Common myeloid progenitor, CD34-positive (primary cell): Measurements from ENCODE around the gene UBR3.

ENCODE experiments used
- CTCF ChIA-PET: fragments of 350-600 bp; sonication (Branson Sonifier 250); formaldehyde crosslinking; loops from one replicate; lab custom pipeline; 2021; ENCODE audit warnings: antibody characterized with exemption; lab: Charles Lee
- POLR2A ChIA-PET: fragments of 350-600 bp; sonication (Branson Sonifier 250); formaldehyde crosslinking; loops from one replicate; lab custom pipeline; 2021; ENCODE audit warnings: antibody characterized with exemption; lab: Charles Lee
- DNase-seq, 3 donors: peaks; one replicate each; pipeline versions ENCODE4 v3.0.0 to v3.0.0-alpha.2; 2013
- H3K27ac ChIP-seq, 2 experiments: 1 replicate in 1 of 2; 2 replicates in 1 of 2; pipeline ENCODE4 v1.7.0; 2013; ENCODE audit warnings: inconsistent platforms in 2 of 2, low read length in 2 of 2, mild to moderate bottlenecking in 2 of 2, low read depth in 1 of 2, moderate library complexity in 1 of 2; ENCODE audit not compliant: severe bottlenecking in 2 of 2, insufficient read depth in 1 of 2, poor library complexity in 1 of 2
- H3K27me3 ChIP-seq, 5 experiments: replicated peaks in 2 of 5; 1 replicate in 3 of 5; 2 replicates in 2 of 5; pipeline versions ENCODE4 v1.6.1 to v1.7.0; 2013; ENCODE audit warnings: low read length in 4 of 5, mild to moderate bottlenecking in 2 of 5, moderate library complexity in 2 of 5, inconsistent platforms in 1 of 5; ENCODE audit not compliant: insufficient read depth in 5 of 5, control insufficient read depth in 4 of 5
- H3K36me3 ChIP-seq, 4 experiments: 1 replicate in 2 of 4; 2 replicates in 2 of 4; pipeline versions ENCODE4 v1.6.1 to v1.7.0; 2013; ENCODE audit warnings: low read length in 3 of 4, control low read depth in 1 of 4, mild to moderate bottlenecking in 1 of 4; ENCODE audit not compliant: control insufficient read depth in 4 of 4, insufficient read depth in 4 of 4
- H3K4me1 ChIP-seq, 4 experiments: 1 replicate in 3 of 4; 2 replicates in 1 of 4; pipeline versions ENCODE4 v1.6.1 to v1.7.1; 2013; ENCODE audit warnings: low read length in 3 of 4, mild to moderate bottlenecking in 3 of 4, control low read depth in 1 of 4, inconsistent platforms in 1 of 4, moderate library complexity in 1 of 4; ENCODE audit not compliant: control insufficient read depth in 4 of 4, insufficient read depth in 4 of 4; ENCODE audit errors: control extremely low read depth in 1 of 4
- H3K4me3 ChIP-seq, 7 experiments: 1 replicate in 4 of 7; 2 replicates in 3 of 7; pipeline versions ENCODE4 v1.5.1 to v1.7.0; 2013; ENCODE audit warnings: mild to moderate bottlenecking in 7 of 7, low read length in 6 of 7, moderate library complexity in 6 of 7, inconsistent platforms in 2 of 7, low read depth in 2 of 7, control low read depth in 1 of 7; ENCODE audit not compliant: insufficient read depth in 4 of 7, control insufficient read depth in 1 of 7; ENCODE audit errors: extremely low read depth in 1 of 7
- H3K9me3 ChIP-seq, 5 experiments: 1 replicate in 4 of 5; 2 replicates in 1 of 5; pipeline versions ENCODE4 v1.6.1 to v1.7.1; 2013; ENCODE audit warnings: low read length in 4 of 5, mild to moderate bottlenecking in 2 of 5, inconsistent platforms in 1 of 5, low read depth in 1 of 5, moderate library complexity in 1 of 5; ENCODE audit not compliant: control insufficient read depth in 4 of 5, insufficient read depth in 2 of 5; ENCODE audit errors: control extremely low read depth in 1 of 5
- WGBS: methylation state at CpG from one replicate; pipeline ENCODE4 v1.1.5; 2013; ENCODE audit not compliant: insufficient coverage; 5-methylcytosine and 5-hydroxymethylcytosine counted together

UBR3 gene

GRCh38 chr2:169983506-169983905 lies 156.3 kb downstream of the UBR3 start:
- H3K27me3 ChIP-seq = no peaks in the 10 kb centered on the region
- no peak for DNase-seq
- H3K9me3 ChIP-seq = peaks cover 0 to 1% (median 0%) of the 10 kb centered on the region in 5 experiments
- peaks cover 0 to 6% (median 0%) of the 10 kb centered on the region in 4 experiments for H3K4me1 ChIP-seq
- ChIA-PET CTCF (interaction anchor here (1.4 kb wide), 1 partner anchor 10 kb away, joined by 3 read pairs; no protein-coding TSS in a partner anchor), POLR2A (no interaction called here)
- no peak overlapping the region for H3K27ac ChIP-seq
- H3K4me3 ChIP-seq = no peak overlapping the region
- H3K36me3 ChIP-seq = peaks cover 0 to 14% (median 4%) of the 10 kb centered on the region in 4 experiments
- WGBS = no CpG with 5 or more reads among the region's 3 CpGs

- CTCF ChIA-PET = no interaction called here
- POLR2A ChIA-PET = no interaction called here
- DNase-seq = no peak
- H3K9me3 ChIP-seq = peaks cover 0 to 2% (median 0%) of the 10 kb centered on the region in 5 experiments
- peaks cover 0 to 19% (median 4%) of the 10 kb centered on the region in 4 experiments for H3K36me3 ChIP-seq
- no peak overlapping the region for H3K27ac ChIP-seq
- H3K27me3 ChIP-seq = no peaks in the 10 kb centered on the region
- H3K4me3 ChIP-seq = no peak overlapping the region
- peaks cover 0 to 6% (median 0%) of the 10 kb centered on the region in 4 experiments for H3K4me1 ChIP-seq
Observed at GRCh38 chr2:169984145-169984544, 156.9 kb downstream of the UBR3 start.

- Histone ChIP-seq H3K4me1 (no peaks in the 10 kb centered on the region), H3K9me3 (peaks cover 0 to 15% (median 9%) of the 10 kb centered on the region in 5 experiments), H3K27ac (no peak overlapping the region), H3K36me3 (peaks cover 8 to 36% (median 14%) of the 10 kb centered on the region in 4 experiments), H3K4me3 (no peak overlapping the region), H3K27me3 (no peaks in the 10 kb centered on the region)
- DNase-seq = no peak
- POLR2A ChIA-PET = no interaction called here
- WGBS = no CpG with 5 or more reads among the region's 2 CpGs
- CTCF ChIA-PET = no interaction called here
Observed at GRCh38 chr2:169994752-169995151, 167.5 kb downstream of the UBR3 start.

GRCh38 chr2:169997140-169997887 lies 170.1 kb downstream of the UBR3 start:
- DNase-seq = peak in 1 of 3 donors; percentile 9
- Histone ChIP-seq H3K4me1 (no peaks in the 10 kb centered on the region), H3K27me3 (no peaks in the 10 kb centered on the region), H3K36me3 (peaks cover 10 to 37% (median 14%) of the 10 kb centered on the region in 4 experiments), H3K27ac (no peak overlapping the region), H3K4me3 (no peak overlapping the region), H3K9me3 (peaks cover 0 to 9% (median 8%) of the 10 kb centered on the region in 5 experiments)
- 97% methylated on average over 7 of the region's 9 CpGs for WGBS
- ChIA-PET CTCF (no interaction called here), POLR2A (no interaction called here)

GRCh38 chr2:169999054-169999453 lies 171.8 kb downstream of the UBR3 start:
- POLR2A ChIA-PET = no interaction called here
- H3K9me3 ChIP-seq = peaks cover 0 to 9% (median 8%) of the 10 kb centered on the region in 5 experiments
- no peaks in the 10 kb centered on the region for H3K4me1 ChIP-seq
- CTCF ChIA-PET = interaction anchor here (1.1 kb wide), 1 partner anchor 15 kb away, joined by 3 read pairs; no protein-coding TSS in a partner anchor
- DNase-seq = no peak
- H3K27ac ChIP-seq = no peak overlapping the region
- H3K4me3 ChIP-seq = no peak overlapping the region
- H3K36me3 ChIP-seq = peaks cover 14 to 45% (median 20%) of the 10 kb centered on the region in 4 experiments
- no peaks in the 10 kb centered on the region for H3K27me3 ChIP-seq
- no CpG with 5 or more reads among the region's 4 CpGs for WGBS

- Histone ChIP-seq H3K4me1 (no peaks in the 10 kb centered on the region), H3K27ac (no peak overlapping the region), H3K9me3 (peaks cover 0 to 7% (median 6%) of the 10 kb centered on the region in 5 experiments), H3K4me3 (no peak overlapping the region), H3K36me3 (peaks cover 9 to 33% (median 17%) of the 10 kb centered on the region in 4 experiments), H3K27me3 (no peaks in the 10 kb centered on the region)
- ChIA-PET POLR2A (no interaction called here), CTCF (interaction anchor here (0.8 kb wide), 2 partner anchors 10 to 270 kb away, joined by 3 read pairs; no protein-coding TSS in a partner anchor)
- no peak for DNase-seq
- WGBS = 91% methylated on average over 1 of the region's 1 CpG
Observed at GRCh38 chr2:170002096-170002495, 174.8 kb downstream of the UBR3 start.

- CTCF ChIA-PET = no interaction called here
- no peaks in the 10 kb centered on the region for H3K27me3 ChIP-seq
- H3K27ac ChIP-seq = no peak overlapping the region
- POLR2A ChIA-PET = no interaction called here
- peaks cover 6 to 21% (median 12%) of the 10 kb centered on the region in 4 experiments for H3K36me3 ChIP-seq
- no peaks in the 10 kb centered on the region for H3K9me3 ChIP-seq
- DNase-seq = no peak
- no peaks in the 10 kb centered on the region for H3K4me1 ChIP-seq
- WGBS = 60% methylated on average over 1 of the region's 1 CpG
- H3K4me3 ChIP-seq = no peak overlapping the region
Observed at GRCh38 chr2:170005702-170006101, 178.4 kb downstream of the UBR3 start.
